NCI-H187 (cell line): ENCODE data around the gene RNF217.

Experiments
- DNase-seq, 2 experiments: peaks; one replicate each; lab custom pipeline; 2025; lab: John Stamatoyannopoulos, UW

Gene RNF217

DNA sequence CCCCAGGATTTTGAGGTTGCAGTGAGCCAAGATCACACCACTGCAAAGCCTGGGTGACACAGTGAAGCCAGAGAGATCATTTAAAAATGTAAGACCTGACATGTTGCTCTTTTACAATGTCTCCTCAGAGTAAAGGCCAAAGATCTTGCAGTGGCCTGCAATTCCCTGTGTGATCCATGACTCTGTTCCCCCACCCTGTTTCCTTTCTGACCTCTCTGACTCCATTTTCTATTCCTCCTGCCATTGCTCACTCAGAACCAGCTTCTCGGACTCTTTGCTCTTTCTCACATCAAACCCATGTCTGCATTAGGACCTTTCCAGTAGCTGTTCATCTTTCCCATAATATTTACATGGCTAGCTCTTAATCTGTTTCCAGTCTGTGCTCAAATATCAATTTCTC is 28.8 kb downstream of the RNF217 start:
- no peak for DNase-seq

DNA sequence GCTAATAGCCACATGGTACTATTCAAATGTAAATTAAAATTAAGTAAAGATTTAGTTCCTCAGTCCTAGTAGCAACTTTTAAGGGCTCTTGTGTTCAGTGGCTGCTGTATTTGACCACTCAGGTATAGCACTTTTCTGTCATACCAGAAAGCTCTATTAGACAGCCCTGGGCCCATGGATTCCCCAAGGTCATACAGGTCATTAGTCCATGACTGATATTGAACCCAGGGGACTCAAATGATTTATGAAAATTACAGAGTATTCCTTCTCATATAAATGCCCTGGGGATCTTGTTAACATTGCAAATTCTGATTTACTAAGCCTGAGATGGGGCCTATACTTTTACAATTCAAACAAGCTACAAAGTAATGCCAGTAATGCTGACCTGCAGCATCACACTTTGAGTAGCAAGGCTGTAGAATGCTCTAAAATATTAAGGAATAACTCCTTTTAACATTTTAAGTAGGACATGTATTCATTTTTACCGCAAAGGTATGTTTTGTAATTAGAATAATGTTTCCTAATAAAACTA is 29.6 kb downstream of the RNF217 start:
- DNase-seq, result no peak

DNA sequence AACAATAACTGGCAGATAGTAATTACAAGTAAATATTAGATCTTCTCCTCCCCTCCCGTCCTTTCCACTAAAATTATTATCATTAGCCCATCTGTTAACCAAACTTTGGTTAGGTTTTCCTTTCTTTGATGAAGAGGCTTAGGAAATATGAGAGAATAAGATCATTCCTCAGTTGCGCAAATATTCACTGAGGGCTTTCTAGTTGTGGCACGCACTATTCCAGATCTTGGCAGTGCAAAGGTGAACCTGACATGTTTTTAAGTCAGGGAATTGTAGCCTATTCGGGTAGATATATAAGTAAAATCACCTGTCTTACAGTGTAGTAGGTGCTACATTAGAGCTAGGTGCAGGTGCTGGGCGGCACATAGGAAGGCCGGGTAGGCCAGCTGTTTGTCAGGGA is 31.1 kb downstream of the RNF217 start:
- no peak for DNase-seq

DNA sequence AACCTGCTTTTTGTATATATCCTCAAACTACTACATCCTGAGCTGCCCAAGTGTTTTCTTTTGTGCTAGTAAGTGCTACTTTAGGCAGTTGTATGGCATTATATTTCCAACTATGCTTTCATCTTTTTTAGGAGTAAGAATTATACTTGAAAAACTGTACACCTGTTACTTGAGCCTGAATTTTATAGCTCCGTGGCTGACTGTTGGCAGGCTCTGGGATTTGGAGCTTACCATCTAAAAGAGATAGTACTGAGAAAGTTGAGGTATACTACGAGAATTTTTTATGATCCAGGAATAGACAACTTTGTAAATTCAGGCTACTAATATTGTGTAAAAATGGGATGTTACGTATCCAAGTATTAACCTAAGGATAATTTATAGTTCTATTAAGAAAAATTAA is 32.4 kb downstream of the RNF217 start:
- no peak for DNase-seq

DNA sequence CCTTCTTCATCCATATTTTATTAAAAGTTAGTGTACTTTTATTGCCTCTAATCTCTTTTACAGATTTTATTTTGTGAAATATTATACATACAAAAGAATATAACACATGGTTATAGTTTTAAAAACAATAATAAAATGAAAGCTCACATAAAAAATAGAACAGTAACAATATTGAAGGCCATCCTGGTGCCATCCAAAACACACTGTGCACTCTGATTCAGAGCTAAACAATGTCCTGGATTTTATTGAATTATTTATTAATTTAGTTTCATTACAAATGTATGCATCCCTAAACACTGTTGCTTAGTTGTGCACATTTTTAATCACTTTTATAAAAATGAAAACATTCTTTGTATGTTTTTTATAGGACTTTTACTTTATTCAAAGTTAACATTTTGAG is 32.9 kb downstream of the RNF217 start:
- no peak for DNase-seq

DNA sequence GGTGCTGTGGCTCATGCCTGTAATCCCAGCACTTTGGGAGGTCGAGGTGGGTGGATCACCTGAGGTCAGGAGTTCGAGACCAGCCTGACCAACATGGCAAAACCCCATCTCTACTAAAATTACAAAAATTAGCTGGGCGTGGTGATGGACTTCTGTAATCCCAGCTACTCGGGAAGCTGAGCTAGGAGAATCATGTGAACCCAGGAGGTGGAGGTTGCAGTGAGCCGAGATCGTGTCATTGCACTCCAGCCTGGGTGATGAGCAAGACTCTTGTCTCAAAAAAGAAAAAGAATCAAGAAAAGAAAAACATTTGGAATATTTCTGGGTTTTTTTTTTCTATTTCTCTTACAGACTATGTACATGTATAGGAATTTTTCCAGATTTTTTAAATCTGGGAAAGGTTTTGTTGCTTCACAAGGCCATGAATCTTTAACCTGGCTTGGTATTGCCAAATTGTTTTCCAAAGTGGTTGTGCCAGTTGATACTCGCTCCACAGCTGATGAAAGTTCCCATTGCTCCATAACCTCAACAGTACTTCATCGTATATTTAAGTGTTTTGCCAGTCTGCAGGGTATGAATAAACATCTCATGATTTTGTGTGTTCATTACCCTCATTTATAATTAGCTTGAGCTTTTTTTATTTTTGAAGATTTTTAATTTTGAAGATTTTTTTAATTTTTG is 33.5 kb downstream of the RNF217 start:
- no peak for DNase-seq

DNA sequence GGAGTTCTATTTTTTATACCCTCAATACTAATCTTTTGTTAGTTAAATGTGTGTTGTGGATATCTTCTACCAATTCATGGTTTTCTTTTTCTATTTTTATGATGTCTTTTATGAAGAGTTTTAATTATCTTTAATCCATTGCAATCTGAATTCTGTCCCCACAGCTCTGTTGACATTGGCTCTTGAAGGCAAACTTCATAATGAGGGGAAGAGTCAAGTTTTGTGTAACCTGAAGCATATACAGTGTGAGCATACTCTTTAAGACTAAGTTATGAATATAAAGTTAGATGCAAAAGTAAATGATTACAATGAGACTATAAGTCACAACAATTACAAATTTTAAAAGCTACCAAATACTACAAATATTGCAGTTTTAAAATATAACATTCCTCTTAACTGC is 34.2 kb downstream of the RNF217 start:
- no peak for DNase-seq

DNA sequence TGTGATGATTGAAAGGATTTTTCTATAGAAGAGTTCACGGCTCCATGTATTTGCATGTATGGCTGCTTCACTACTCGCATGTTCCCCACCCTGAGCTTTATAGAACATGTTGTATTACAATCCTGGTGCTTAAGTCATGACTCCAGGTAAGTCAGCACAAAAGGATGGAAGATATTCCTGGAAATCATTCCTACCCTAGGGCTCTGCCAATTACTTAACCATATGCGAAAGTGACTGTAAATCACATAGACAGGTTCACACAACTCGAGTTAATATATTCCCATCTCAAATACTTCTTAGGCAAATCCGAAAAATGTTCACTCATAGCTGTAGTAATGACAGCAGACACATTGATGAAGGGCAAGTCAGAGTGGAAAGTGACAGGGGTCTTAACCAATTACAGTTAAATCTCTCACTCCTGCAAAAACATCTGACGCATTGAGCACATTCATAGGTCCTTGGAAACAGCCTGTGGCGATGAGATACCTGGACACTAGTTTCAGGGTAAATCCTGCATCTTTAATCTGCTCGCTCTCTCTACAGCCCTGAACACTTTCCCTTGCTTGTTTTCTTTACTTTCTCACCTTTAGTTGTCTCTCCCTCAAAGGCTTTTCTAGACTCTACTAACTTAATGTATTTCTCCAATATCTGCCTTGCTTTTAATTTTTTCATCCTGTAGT is 35.1 kb downstream of the RNF217 start:
- DNase-seq, result no peak

DNA sequence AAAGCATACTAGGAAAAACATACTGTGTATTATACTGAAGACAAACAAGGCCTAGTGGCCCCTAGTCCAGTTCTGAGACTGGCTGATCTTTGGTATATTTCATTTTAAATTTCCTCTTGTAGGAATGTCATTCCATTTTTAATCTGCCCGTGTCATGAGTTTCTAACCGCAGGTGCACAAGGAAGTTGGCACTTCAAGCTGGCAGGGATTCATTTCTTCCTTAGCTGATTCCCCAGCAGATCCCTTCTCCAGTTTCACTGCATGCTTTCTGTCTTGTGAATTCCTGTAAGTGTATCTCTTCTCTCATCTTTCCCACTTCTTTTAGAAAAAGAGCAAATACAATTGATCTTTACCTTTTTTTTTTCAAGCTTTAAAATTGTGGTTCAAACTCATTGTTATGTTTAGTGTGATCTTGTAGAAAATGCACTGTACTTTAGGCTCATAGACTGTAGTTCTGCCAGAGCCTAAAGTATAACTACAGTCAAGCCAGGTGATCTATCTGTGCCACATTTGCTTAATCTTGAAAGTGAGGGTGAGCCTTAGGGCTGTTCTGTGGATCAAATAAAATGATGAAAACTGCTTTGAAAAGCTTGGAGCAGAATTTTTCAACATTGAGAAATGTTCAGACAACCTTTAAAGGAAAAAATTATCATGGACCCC is 37.0 kb downstream of the RNF217 start:
- no peak for DNase-seq

DNA sequence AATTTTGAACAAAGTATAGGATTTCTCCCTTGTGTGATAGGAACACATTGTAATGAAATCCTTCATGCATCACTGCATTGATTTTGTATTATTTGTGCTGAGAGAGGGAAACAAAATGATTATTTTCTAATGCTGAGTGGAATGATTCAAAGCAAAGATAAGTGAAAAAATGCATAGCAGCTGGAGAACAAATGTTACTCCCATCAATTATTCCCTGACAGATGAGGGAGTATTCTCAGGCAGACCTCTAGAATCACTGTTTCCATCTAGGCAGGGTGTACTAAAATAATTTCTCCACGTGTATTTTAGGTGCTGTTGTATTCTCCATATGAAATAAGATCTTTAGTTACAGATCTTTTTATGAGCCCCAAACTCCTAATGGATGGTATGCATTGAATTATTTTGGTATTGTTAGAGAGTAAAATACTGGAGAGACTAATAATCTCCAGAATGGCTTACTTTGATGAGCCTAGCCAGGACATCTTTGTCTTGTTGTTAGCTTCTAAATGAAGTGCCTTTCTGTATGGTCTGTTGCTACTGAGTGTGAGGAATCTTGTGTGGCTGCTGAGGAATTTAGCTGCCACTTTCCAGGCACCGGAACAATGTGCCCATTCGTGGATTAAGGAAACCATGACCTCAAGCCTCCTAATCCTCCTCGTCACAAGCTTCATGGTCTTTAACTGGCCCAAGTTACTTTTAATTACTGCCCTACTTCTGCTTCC is 39.6 kb downstream of the RNF217 start:
- no peak for DNase-seq

DNA sequence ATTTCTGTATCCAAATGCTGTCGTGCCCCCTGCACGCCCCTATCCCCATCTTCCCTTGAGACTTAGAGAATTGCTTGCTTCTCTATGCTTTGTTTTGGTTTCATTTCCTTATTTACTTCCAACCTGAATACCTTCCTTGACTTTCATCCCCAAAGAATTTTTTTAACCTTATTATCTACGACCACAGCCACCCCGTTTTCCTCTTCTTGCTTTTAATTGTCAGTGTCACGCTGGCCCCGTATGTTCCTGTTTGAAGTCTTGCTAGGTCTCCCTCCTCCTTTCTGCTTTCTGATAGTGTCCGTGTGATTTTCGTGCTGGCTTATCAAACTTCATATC is 40.1 kb downstream of the RNF217 start:
- no peak for DNase-seq

DNA sequence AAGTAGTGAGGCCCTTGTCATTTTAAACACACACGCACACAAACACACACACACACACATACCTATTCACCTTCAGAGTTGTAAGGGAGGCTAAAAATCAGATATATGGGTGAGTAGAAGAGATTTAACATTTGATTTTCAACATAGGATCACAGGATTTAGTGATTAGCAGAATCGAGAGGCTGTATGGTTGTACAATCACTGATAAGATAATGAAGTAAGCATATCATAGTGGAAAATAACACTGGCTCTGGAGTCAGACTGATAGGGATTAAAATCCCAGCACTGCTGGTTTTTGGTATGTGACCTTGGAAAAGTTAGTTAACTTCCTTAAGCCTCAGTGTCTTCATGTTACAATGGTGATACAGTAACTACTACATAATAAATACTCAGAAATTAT is 40.8 kb downstream of the RNF217 start:
- DNase-seq, result no peak

DNA sequence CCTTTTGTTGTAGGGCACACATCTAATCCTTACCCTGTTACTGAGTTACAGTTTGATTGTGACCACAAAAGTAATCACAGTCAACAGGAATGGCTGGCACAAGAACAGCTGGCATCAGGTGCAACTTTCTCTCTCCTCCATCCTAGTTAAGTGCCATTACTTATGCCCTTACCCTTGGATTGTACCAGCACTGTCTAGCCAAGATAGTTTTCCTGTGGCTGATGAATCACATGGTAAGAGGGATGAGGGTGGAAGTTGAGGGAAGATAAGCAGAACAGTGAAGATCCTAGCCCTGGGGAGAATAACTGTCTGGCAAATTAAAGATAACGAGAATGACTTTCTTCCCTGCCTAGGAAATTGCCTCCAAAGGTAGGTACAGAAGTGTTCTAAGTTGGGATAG is 42.0 kb downstream of the RNF217 start:
- no peak for DNase-seq

DNA sequence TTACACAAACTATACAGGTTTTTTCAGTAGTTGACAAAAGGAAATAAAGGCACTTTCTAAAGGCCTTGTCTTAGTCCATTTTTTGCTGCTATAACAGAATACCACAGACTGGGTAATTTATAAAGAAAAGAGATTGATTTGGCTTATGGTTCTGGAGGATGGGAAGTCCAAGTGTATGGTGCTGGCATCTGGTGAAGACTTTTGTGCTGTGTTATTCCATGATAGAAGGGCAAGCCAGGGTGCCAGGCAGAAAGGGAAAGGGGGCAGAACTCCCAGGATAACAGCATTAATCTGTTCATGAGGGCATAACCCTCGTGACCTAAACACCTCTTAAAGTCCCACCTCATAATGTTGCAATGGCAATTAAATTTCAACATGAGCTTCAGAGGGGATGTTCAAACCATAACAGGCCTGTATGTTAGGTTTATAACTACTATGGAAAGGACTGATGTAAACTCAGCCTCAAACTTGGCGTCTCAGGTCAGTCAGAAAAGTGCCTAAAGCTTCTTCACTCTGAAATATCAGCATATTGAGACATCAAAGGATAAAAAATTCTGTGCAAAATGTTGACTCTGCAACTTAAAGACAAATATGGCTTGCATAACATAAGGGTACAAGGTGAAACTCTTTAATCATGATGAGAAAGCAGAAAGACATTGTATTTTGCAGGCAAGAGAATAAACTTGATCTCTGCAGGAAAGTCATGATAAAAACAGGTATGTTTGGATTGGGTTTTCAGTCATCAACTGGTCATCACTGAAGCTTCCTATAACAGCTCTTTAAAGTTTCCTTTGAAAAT is 42.8 kb downstream of the RNF217 start:
- no peak for DNase-seq

DNA sequence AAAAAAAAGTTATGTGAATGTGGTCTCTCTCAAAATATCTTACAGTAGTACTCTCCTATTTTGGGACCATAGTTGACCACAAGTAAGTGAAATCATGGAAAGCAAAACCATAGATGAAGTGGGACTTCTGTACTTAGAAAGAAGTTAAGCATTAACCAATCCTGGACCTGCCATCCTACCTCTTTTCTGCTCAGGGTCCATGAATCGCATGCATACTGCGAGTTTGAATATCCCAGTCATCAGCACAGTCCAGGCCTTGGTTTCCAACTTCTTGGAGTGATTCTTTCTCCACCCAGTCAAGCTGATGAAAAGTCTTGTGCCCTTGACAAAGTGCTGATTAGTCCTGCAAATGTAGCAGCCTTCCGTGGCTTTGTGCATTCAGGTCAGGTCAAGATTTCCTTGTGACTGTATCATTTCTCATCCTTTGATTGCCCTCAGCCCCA is 46.0 kb downstream of the RNF217 start:
- no peak for DNase-seq

DNA sequence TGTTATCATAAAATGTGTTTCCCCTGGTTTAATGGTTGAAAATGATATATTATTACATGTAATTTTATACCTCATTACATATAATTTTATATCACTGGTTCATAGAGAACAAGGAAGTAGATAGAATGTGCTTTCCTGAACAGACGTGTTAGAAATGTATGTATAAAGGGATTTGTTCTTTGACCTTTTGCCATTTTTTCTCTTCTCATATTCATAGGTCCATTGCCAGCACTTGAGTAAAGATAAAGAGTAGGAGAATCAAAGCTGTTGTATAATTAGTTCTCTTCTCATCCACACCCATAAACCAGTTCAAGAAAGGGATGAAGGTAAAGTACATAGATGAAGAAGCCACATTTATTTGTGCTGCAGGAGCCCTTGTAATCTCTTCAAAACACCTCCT is 46.7 kb downstream of the RNF217 start:
- DNase-seq, result no peak

DNA sequence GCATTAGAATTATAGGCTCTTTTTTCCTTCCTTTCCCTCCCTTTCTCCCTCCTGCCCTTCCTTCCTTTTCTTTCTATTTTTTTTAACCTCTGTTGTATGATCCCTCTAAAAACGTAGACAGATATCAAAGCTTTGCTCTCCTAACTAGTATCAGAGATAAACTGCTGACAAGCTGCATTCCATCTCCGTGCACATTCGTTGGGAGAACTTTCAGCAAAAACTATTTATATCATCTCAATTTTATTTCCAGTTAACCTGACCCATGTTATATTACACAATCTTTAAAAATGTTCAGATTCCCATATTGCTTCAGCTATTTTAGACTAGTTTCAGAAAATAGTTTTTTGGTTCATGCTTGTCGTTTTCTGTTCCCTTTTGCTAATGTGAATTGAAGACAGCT is 47.3 kb downstream of the RNF217 start:
- no peak for DNase-seq

DNA sequence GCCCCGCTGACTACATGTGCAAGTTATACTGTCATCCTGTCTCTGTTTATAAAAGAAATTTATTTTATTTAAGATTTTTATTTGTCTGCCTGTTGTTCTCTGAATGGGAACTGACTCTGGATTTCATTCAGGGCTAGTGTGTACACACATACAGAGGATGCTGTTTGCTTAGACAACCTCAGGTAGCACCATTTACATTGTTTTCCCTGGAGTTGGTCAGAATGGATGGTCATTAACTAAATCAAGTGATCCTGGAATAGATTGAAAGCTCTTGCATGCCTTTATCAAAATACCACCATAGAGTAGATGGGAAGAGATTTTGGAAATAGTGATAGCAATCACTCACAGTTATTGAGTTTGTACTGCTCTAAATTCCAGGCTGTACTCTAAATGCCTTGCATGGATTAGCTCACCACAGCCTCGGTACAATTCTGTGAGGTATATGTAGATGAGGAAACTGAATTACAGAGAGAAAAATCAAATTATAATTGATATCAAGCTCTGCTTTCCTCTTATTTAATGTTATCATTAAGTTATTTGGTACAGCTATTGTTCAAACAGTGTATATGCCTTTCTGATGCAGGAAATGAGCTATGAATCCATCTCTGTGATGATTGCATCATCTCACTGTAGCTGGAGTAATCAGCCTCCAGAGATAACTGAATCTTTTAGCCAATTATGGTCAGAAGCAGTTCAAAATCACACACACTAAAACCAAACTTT is 51.9 kb downstream of the RNF217 start:
- DNase-seq, result no peak

DNA sequence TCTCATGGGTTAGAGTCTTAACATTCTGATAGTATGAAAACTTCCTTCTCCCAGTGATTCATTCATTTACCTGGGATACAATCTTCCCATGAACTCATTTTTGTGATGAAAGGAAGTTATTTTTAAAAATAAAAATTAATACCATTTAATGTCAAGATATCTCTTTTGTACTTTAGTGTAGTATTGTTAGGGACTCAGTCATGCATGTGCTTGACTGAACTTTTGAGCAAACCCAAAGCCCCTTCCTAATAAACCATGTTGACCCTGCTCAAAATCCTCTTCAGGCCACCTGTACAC is 52.4 kb downstream of the RNF217 start:
- no peak for DNase-seq

DNA sequence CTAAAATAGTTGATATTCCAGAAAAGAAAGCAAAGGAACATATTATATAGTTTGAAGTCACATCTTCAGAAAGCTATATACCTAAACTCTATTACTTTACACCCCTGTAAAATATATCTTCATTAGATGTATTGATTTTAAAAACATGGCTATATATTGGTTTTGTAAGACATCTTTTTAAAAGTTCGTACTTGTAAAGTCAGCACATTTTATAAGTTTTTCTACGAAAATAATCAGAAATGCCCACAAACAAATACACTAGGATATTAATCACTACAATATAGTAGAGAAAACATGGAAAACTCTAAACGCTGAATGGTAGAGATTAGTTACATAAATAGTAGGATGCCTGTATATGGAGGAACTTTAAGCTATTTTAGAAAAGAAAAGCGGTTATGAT is 52.9 kb downstream of the RNF217 start:
- DNase-seq, result no peak

DNA sequence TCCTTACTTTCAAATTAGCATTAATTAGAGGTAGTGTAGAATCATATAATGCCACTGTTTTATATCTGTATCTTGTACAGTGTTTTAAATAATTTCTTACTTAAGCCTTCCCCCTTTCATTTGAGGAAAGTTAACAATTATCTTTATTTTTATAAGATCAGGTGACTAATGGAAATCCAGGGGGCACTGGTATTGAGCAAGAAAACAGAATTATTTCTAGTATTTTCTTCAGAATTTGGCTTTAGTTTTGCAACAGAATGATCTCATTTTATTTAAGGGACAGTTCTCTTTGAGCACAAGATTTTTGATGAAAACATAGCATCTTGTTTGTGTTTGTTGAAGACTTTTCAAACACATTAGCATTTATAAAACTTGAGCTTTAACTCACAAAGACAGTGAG is 55.9 kb downstream of the RNF217 start:
- DNase-seq, result no peak
